Stimulated activated naive CD4-positive, alpha-beta T cell treated with Interleukin-2 at 50 U/mL for 16 hours (primary cell): ENCODE results near the gene EPB41L1.

ENCODE experiments used
- DNase-seq: peaks from one replicate; lab custom pipeline; 2025; lab: John Stamatoyannopoulos, UW

The EPB41L1 gene

DNA sequence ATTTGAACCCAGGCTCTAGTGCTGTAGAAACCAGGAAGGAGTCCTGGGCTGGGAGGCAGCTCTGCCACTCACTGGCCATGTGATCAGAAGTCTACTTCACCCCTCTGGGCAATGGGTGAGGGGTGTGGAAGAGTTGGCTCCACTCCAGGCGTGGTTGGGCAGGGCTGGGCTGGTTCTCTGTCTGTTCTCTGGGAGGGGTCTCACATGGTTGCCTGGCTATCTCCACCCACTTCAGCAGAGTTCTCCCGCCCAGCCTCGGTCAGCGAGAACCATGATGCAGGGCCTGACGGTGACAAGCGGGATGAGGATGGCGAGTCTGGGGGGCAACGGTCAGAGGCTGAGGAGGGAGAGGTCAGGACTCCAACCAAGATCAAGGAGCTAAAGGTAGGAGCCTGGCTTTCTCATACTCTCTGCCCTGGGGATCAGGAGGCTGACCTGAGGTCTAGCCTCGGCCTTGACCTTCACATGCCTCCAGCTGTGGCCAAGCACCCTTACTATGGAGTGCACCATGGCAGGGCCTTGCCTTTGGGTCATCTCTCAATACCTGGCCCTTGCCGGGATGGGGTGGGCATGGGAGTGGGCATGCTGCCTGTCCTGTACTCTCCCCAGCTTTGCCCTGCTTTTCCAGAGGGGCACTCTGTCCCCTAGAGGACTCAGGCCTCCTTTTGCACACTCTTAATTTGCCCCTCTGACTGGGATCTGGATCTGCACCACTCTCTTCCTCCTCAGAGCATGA lies 39.6 kb downstream of the EPB41L1 start:
- no peak for DNase-seq

- DNase-seq: no peak
Observed at GRCh38 chr20:36196676-36197075, 42.1 kb downstream of the EPB41L1 start.

- DNase-seq: no peak
Observed at GRCh38 chr20:36197271-36197670, 42.7 kb downstream of the EPB41L1 start.

DNA sequence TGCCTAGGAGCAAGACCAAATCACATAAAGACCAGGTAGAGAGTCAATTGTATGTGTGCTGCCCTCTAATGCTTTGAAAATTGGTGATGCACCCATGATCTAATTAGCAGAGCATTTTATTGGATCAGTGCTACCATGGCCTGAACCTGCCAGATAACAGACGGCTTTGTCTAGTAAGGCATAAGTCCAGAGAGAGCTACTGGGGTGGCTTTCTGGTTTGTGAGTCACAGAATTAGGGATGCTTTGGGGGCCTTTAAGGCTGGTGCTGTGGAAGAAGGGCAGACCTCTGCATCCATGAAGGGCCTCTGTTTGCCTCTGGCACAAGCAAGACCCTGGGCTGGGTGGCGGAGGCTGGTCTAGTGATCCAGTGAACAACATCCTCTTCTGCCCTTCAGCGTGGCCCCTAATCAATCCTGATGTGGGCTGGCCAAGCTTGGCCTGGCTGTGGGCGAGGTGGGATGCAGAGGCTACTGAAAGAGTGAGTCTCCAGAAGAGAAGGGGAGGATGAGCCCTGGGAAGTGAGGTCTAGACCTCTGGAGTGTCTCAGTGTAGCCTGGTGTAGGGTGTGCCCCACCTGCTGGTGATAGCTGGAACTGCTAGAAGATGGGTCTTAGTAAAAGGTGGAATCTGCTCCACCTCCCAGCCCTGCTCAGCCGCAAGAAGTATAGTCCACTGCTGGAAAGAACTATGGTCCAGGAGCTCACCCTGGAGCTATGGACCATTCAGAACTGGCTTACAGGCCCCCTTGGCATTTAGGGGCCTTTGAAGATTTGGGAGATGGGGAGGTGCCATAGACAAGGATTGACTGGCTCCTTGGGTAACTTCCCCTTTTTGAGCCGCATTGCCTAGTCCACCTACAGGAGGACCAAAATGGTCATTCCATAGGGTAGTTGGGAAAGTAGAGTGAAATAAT lies 45.1 kb downstream of the EPB41L1 start:
- DNase-seq: peak; percentile 57

- no peak for DNase-seq
Observed at GRCh38 chr20:36200451-36200850, 45.9 kb downstream of the EPB41L1 start.

DNA sequence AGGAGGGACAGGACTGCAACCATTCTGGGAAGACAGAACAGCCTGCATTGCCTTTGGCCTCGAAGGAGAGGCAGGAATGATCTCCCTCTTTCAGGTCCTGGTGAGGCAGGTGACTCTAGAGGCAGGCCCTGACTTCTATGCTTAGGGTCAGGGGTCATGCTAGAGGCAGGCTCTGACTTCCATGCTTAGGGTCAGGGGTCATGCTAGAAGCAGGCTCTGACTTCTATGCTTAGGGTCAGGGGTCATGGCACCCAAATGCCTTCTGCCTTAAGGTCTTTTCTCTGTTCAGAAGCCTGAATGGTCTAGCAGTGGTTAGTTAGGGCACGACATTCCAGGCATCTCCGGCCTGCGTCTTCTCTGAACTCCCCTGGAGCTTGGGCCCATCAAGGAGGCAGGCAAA lies 46.7 kb downstream of the EPB41L1 start:
- DNase-seq: no peak

DNA sequence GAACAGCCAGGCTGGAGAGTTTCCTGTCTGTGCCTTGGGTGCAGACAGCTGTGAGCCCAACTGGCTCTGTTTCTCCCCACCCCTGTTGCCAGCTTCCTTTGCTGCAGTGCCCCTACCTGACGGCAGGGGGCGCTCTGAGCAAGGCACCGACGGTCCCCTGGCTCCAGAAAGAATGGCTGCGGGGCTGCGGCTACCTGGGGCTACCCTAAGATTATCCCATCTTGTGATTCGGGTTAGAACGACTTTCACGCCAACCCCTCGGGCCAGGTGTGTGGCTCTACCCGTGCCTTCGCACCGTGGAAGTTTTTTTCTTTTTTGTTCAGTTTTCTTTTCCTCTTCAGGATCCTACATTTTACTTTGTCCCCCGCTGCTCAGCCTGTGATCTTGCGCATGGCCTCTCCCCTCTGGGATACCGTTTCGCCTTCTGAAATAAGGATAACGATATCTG lies 48.4 kb downstream of the EPB41L1 start:
- peak; percentile 63 for DNase-seq

DNA sequence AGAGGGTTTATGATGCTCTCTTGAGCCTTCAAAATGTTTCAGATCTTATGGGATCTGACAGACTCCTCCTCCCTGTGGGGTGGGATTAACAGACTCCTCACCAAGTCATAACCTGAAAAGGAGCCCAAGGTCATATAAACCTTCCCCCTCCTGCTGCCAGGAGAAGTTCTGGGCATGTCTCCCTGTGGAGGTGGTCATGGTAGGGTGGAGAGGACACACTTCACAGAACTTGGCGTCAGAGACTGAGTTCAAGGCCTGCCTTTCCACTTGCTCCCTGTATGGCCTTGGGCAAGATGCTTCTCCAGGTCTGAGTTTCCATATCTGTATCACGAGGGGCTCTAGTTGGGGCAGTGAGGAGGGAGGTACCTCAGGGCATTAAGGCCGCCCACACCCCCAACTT lies 49.3 kb downstream of the EPB41L1 start:
- no peak for DNase-seq

DNA sequence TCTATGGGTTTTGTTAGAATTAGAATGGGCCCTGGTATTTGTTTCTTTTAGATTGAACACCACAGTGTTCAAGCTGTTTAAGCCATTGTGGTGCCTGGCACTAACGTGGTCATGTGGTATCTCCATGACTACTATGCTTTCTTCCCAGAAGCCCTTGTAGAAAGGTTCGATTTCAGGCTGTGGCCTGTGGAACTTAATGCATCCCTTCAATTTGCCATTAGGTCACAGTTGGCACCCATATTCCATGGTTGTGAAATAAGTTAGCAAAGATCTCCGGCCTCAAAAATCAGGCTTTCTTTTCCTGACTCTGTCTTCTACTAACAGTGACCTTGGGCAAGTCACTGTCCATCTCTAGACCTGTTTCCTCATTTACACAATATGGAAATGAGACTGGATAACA lies 50.5 kb downstream of the EPB41L1 start:
- no peak for DNase-seq

- no peak for DNase-seq
Observed at GRCh38 chr20:36206068-36206467, 51.5 kb downstream of the EPB41L1 start.

DNA sequence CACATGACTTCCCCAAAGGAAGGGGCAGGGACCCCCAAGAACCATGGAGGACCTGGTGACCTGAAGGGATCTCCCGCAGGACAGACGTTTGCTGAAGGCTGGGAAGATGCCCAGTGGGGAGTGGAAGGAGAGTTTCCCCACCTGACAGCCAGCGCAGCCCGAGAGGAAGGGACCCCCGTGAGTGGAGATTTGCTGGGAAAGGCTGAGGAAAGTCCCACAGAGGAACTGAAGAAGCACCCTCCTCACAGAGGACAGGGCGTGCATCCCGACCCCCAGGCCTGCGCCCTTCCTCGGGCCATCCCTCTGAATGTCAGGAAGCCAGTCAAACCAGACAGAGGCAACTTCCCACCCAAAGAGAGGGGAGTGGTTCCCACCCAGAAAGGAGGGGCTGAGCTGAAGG lies 52.1 kb downstream of the EPB41L1 start:
- no peak for DNase-seq

DNA sequence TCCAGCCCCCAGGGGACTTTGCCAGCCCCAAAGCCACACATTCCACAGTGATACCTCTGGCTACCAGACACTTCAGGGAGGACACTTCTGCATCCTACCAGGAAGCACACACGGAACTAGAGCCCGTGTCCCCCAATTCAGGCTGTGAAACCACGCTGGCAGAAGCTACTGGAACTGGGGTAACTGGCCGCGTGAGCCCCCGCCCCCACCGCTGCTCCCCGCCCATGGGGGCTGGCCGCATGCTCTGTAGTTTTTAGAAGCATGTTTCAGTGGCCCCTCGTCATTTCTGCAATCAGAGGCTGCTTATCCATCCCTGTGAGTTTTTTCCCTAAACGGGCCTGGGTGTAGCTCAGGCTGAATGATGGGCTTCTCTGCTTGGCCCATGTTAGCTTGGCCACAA lies 53.1 kb downstream of the EPB41L1 start:
- no peak for DNase-seq

GRCh38 chr20:36208257-36208656 lies 53.7 kb downstream of the EPB41L1 start:
- no peak for DNase-seq

- DNase-seq: no peak
Observed at GRCh38 chr20:36210436-36211021, 56.0 kb downstream of the EPB41L1 start.

DNA sequence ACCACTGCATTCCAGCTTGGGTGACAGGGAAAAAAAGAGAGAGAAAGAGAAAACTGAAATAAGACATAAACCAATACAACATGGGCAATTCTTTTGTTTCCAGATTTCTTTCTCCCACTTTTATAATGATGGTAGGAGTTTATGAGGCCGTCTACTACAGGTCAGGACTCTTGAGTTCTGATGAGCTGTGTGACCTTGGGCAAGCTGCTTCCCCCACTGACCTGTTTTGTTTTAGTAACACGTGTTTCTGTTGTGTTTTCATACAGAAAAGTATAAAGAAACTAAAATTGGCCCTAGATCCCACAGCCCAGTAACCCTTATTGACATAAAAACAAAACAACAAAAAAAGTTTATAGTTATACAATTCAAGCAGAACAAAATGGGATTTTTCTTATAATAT lies 58.8 kb downstream of the EPB41L1 start:
- no peak for DNase-seq

DNA sequence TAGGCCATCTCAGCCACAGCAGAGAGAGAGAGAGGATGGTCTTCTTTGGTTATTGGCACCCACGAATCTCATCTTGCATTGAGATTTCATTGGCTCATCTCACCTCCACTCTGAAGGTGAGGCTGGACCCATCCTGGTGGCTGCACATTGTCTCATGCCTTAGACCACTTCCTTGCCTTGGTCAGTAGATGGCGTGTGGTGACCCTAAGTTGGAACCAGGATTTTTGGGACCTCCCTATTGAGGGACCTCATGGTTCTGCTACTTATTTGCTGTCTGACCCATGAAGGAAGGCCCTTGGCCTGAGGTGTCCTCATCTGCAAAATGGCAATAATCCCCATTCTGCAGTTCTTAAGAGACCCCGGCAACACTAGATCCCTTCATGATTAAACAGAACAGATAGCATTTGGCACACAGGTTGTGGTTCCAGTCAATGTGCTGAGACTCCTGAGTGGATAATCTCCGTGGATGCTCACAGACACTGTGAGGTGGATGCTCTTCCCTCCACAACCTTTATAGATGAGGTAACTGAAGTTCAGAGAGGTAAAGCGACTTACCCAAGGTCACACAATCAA lies 60.2 kb downstream of the EPB41L1 start:
- DNase-seq: no peak

- DNase-seq: no peak
Observed at GRCh38 chr20:36215778-36216177, 61.2 kb downstream of the EPB41L1 start.

DNA sequence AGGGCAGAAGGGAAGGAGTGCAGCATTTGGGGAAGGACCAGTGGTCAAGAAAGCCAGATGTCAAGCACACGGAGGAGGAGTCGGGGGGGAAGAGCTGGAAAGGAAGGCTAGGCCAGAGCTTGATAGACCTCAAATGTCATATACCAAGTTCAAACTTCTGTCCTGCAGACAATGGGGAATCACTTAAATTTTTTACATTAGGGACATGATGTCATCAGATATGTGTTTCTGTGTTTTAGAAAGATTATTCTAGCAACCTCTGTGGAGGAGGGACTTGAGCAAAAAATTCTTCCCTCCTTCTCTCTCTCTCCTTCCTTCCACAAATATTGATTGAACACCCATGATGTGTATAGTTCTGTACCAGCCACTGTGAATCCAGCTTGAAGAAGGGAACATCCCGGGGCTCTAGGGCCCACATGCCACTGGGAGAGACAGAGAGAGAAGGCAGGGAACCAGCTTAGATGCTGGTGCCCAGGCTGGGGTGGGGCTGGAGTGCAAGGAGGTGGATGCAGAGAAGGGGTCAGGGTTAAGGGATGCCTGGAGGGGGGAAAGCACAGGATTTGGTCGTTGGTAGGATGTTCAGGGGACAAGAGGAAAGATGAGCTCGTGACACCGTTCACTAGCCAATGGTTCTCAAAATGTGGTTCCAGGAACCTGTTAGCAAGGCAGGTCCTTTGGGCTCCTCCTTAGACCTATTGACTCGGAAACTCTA lies 61.9 kb downstream of the EPB41L1 start:
- DNase-seq: no peak

GRCh38 chr20:36217226-36217625 lies 62.7 kb downstream of the EPB41L1 start:
- no peak for DNase-seq

DNA sequence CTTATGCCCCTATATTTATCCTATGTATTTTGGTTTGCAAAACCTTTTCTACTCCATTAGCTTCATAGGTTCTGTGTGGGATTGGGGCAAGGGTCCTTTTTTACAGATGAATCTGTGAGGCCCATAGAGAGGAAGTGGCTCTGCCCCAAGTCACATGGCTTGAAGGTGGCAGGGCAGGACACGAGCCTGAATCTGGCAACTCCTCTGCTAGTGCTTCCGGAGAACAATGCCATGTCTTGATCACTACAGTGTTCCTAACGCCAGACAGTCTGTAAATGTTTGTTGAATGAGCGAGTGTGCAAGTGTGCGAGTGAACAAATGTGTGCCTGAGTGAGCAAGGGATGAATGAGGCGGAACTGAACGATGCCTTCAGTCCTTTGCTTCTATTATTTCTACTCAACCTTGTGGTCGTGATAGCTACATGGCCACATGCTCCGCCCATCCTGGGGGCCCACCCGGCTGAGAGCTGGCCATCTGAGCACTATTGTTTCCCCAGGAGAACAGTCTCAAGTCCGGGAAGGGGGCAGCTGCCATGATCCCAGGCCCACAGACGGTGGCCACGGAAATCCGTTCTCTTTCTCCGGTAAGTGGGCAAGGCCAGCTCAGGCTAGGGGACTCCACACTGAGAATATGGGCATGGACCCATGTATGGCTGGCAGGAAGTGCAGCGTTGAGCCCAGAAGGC lies 64.0 kb downstream of the EPB41L1 start:
- no peak for DNase-seq

- DNase-seq: no peak
Observed at GRCh38 chr20:36219671-36220220, 65.2 kb downstream of the EPB41L1 start.
